MM.1S (cell line): ENCODE results near the gene ARPC5L.

Experiments used
- DNase-seq: peaks from one replicate; pipeline ENCODE4 v3.0.0-alpha.2; 2015
- H2AFZ ChIP-seq: fragments of 300-600 bp; sonication (generic); 2 replicates; pipeline ENCODE4 v1.6.0; 2016; ENCODE audit warnings: antibody characterized with exemption, low read length
- H3F3A ChIP-seq: fragments of 300-600 bp; sonication (generic); 2 replicates; pipeline ENCODE4 v1.6.1; 2016; ENCODE audit warnings: mild to moderate bottlenecking, antibody characterized with exemption, low read length, moderate library complexity, mixed read lengths; ENCODE audit not compliant: insufficient read depth
- H3K27ac ChIP-seq: fragments of 300-600 bp; sonication (generic); 2 replicates; pipeline ENCODE4 v1.5.1; 2016; ENCODE audit warnings: mild to moderate bottlenecking, low read length
- H3K27me3 ChIP-seq: fragments of 300-600 bp; sonication (generic); replicated peaks from 2 replicates; pipeline ENCODE4 v1.6.0; 2016; ENCODE audit warnings: low read length; ENCODE audit not compliant: insufficient read depth
- H3K36me3 ChIP-seq: fragments of 300-600 bp; sonication (generic); replicated peaks from 2 replicates; pipeline ENCODE4 v1.6.1; 2016; ENCODE audit warnings: mild to moderate bottlenecking, low read length, mixed read lengths; ENCODE audit not compliant: insufficient read depth
- H3K4me1 ChIP-seq: fragments of 300-600 bp; sonication (generic); 2 replicates; pipeline ENCODE4 v1.6.1; 2016; ENCODE audit warnings: low read length, mixed read lengths
- H3K4me2 ChIP-seq: fragments of 300-600 bp; sonication (generic); 2 replicates; pipeline ENCODE4 v1.6.0; 2016; ENCODE audit warnings: low read depth, low read length
- H3K4me3 ChIP-seq: fragments of 300-600 bp; sonication (generic); 2 replicates; pipeline ENCODE4 v1.5.1; 2016; ENCODE audit warnings: low read length, mixed read lengths
- H3K79me2 ChIP-seq: fragments of 300-600 bp; sonication (generic); 2 replicates; pipeline ENCODE4 v1.6.1; 2016; ENCODE audit warnings: mixed run types, low read length, mixed read lengths
- H3K9ac ChIP-seq: fragments of 300-600 bp; sonication (generic); 2 replicates; pipeline ENCODE4 v1.6.1; 2016; ENCODE audit warnings: low read length, mixed read lengths
- H3K9me2 ChIP-seq: fragments of 300-600 bp; sonication (generic); replicated peaks from 2 replicates; pipeline ENCODE4 v1.6.1; 2016; ENCODE audit warnings: mild to moderate bottlenecking, low read length, mixed read lengths; ENCODE audit not compliant: insufficient read depth
- H3K9me3 ChIP-seq: fragments of 300-600 bp; sonication (generic); replicated peaks from 2 replicates; pipeline ENCODE4 v1.6.1; 2016; ENCODE audit warnings: mild to moderate bottlenecking, low read length, mixed read lengths; ENCODE audit not compliant: insufficient read depth
- H4K20me1 ChIP-seq: fragments of 300-600 bp; sonication (generic); 2 replicates; pipeline ENCODE4 v1.6.1; 2016; ENCODE audit warnings: mild to moderate bottlenecking, low read length, moderate library complexity, mixed read lengths; ENCODE audit not compliant: insufficient read depth
- CTCF ChIP-seq: fragments of 300-600 bp; sonication (generic); IDR thresholded peaks from 2 replicates; pipeline ENCODE4 v1.5.1; 2016; ENCODE audit warnings: antibody characterized with exemption, low read length, mixed read lengths
- EZH2 ChIP-seq: fragments of 300-600 bp; sonication (generic); optimal IDR thresholded peaks from 2 replicates; pipeline ENCODE3; 2017; ENCODE audit warnings: low read depth, mild to moderate bottlenecking, antibody characterized with exemption, low read length, mixed read lengths
- EZH2phosphoT487 ChIP-seq: fragments of 300-600 bp; sonication (generic); IDR thresholded peaks from 2 replicates; pipeline ENCODE4 v1.6.1; 2018; ENCODE audit warnings: antibody characterized with exemption, low read length

The ARPC5L gene

GRCh38 chr9:124863371-124863871, 1.5 kb downstream of the ARPC5L start:
- Histone ChIP-seq H3K4me3 (no peak overlapping the region), H3K36me3 (peaks cover 20% of the 10 kb centered on the region), H3K4me2 (no peak overlapping the region), H2AFZ (no peak overlapping the region), H3K4me1 (peaks cover 13% of the 10 kb centered on the region; the same call in 1 of the 2 replicates), H4K20me1 (peaks cover 27% of the 10 kb centered on the region), H3K27ac (no peak overlapping the region), H3F3A (peaks cover 48% of the 10 kb centered on the region), H3K9me3 (no peaks in the 10 kb centered on the region), H3K79me2 (peaks cover 46% of the 10 kb centered on the region), H3K27me3 (no peaks in the 10 kb centered on the region), H3K9me2 (no peaks in the 10 kb centered on the region), H3K9ac (no peak overlapping the region)
- DNase-seq: no peak
- TF ChIP-seq EZH2 (no peak), CTCF (no peak), EZH2phosphoT487 (no peak)

- peaks cover 6% of the 10 kb centered on the region for H3K36me3 ChIP-seq
- TF ChIP-seq CTCF (peak; percentile 41), EZH2phosphoT487 (no peak)
- no peaks in the 10 kb centered on the region for H3K9me3 ChIP-seq
- peak overlapping the region; percentile 98 for H3K9ac ChIP-seq
- H3K27me3 ChIP-seq: no peaks in the 10 kb centered on the region
- H3K27ac ChIP-seq: peak overlapping the region; percentile 98
- H3K79me2 ChIP-seq: peaks cover 64% of the 10 kb centered on the region
- H3F3A ChIP-seq: peaks cover 45% of the 10 kb centered on the region
- H3K9me2 ChIP-seq: no peaks in the 10 kb centered on the region
- H4K20me1 ChIP-seq: 0 out of 2 replicates have a peak, but pooled peaks cover 8% of the 10 kb centered on the region
- H3K4me2 ChIP-seq: peak overlapping the region; percentile 96
- peaks cover 31% of the 10 kb centered on the region for H3K4me1 ChIP-seq
- peak; percentile 91 for DNase-seq
- H2AFZ ChIP-seq: peak overlapping the region; percentile 87
- peak overlapping the region; percentile 90 for H3K4me3 ChIP-seq
These were observed 6.9 kb downstream of the ARPC5L start for GRCh38 chr9:124868511-124869465.

- H3K9ac ChIP-seq: peak overlapping the region; percentile 98
- H3K9me3 ChIP-seq: no peaks in the 10 kb centered on the region
- H4K20me1 ChIP-seq: peaks cover 13% of the 10 kb centered on the region; the same call in 1 of the 2 replicates
- DNase-seq: peak; percentile 31
- no peaks in the 10 kb centered on the region for H3K9me2 ChIP-seq
- H3K36me3 ChIP-seq: peaks cover 6% of the 10 kb centered on the region
- H2AFZ ChIP-seq: 0 out of 2 replicates have a peak overlapping the region, but pooled peaks have one; percentile 0
- no peaks in the 10 kb centered on the region for H3K27me3 ChIP-seq
- peaks cover 72% of the 10 kb centered on the region for H3K79me2 ChIP-seq
- H3F3A ChIP-seq: peaks cover 45% of the 10 kb centered on the region
- peak overlapping the region; percentile 98 for H3K27ac ChIP-seq
- TF ChIP-seq EZH2 (no peak), EZH2phosphoT487 (no peak), CTCF (no peak)
- H3K4me3 ChIP-seq: peak overlapping the region; percentile 90
- peak overlapping the region; percentile 96 for H3K4me2 ChIP-seq
- H3K4me1 ChIP-seq: peaks cover 31% of the 10 kb centered on the region
These were observed 7.6 kb downstream of the ARPC5L start for GRCh38 chr9:124869466-124869985.
